ENCODE results near the gene ARHGEF19.
"Not testable (repeated sequence)": the region's sequence is repeated elsewhere in the genome, so short reads cannot be mapped to it uniquely, and the experiment has no call there.

The ARHGEF19 gene

GRCh38 chr1:16212251-16212961, at the start of gene ARHGEF19:
Gene ARHGEF19 (minus strand): TSS chr1:16212652. CDS start chr1:16209054, 3,598 bp downstream.
- DNase-seq: peak; percentile 79

GRCh38 chr1:16262067-16262466, 49.6 kb upstream of the ARHGEF19 start:
- no peak for DNase-seq

GRCh38 chr1:16260814-16261213, 48.4 kb upstream of the ARHGEF19 start:
- DNase-seq: no peak

- no peak for DNase-seq
Measured at GRCh38 chr1:16258591-16259135, 46.2 kb upstream of the ARHGEF19 start.

GRCh38 chr1:16257968-16258367, 45.5 kb upstream of the ARHGEF19 start:
- DNase-seq: no peak

GRCh38 chr1:16257556-16257955, 45.1 kb upstream of the ARHGEF19 start:
- DNase-seq: not testable (repeated sequence)

- DNase-seq: no peak
Measured at GRCh38 chr1:16256478-16256877, 44.0 kb upstream of the ARHGEF19 start.

GRCh38 chr1:16254263-16254928, 41.9 kb upstream of the ARHGEF19 start:
- no peak for DNase-seq

GRCh38 chr1:16253332-16253922, 41.0 kb upstream of the ARHGEF19 start:
- DNase-seq: no peak

GRCh38 chr1:16252912-16253311, 40.5 kb upstream of the ARHGEF19 start:
- DNase-seq: no peak

- DNase-seq: no peak
Measured at GRCh38 chr1:16251381-16251780, 38.9 kb upstream of the ARHGEF19 start.

GRCh38 chr1:16250524-16251251, 38.2 kb upstream of the ARHGEF19 start:
- no peak for DNase-seq

- no peak for DNase-seq
Measured at GRCh38 chr1:16249596-16250241, 37.3 kb upstream of the ARHGEF19 start.

GRCh38 chr1:16248603-16249516, 36.4 kb upstream of the ARHGEF19 start:
- peak; percentile 3 for DNase-seq

- no peak for DNase-seq
Measured at GRCh38 chr1:16248007-16248436, 35.6 kb upstream of the ARHGEF19 start.

- DNase-seq: no peak
Measured at GRCh38 chr1:16247441-16247840, 35.0 kb upstream of the ARHGEF19 start.

GRCh38 chr1:16246961-16247360, 34.5 kb upstream of the ARHGEF19 start:
- DNase-seq: no peak

- DNase-seq: not testable (repeated sequence)
Measured at GRCh38 chr1:16246239-16246638, 33.8 kb upstream of the ARHGEF19 start.

- DNase-seq: no peak
Measured at GRCh38 chr1:16245476-16246196, 33.2 kb upstream of the ARHGEF19 start.

GRCh38 chr1:16244650-16245285, 32.3 kb upstream of the ARHGEF19 start:
- no peak for DNase-seq
